Loucy (cell line): ENCODE measurements around the gene SLC38A7.

Experiments used
- EZH2phosphoT487 ChIP-seq: fragments of 200-600 bp; IDR thresholded peaks from 2 replicates; pipeline ENCODE4 v1.6.1; 2018; ENCODE audit warnings: antibody characterized with exemption, mild to moderate bottlenecking, moderate library complexity, borderline replicate concordance
- TF ChIP-seq, protein P1 (sequence below): fragments of 200-600 bp; sonication (generic); conservative IDR thresholded peaks from 2 replicates; pipeline ENCODE4 v1.5.1; 2014; ENCODE audit warnings: mild to moderate bottlenecking, antibody characterized with exemption, low read length

DNA sequence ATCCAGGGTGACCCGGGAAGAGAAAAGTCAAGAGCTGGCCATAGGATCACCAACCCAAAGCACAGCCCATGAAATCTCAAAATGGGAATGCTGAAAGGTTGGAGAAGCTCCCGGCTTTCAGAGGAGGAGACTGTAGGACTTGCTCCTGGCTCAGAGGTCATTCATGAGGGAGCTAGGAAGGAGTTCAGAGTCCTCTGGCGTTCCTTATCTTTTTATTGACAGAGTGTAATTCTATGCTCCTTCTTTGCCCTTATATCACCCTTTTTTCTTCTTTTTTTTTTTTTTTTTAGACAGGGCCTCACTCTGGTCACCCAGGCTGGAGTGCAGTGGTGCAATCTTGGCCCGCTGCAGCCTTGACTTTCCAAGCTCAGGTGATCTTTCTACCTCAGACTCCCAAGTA is 27.7 kb downstream of the SLC38A7 start:
- TF ChIP-seq, protein P1, sequence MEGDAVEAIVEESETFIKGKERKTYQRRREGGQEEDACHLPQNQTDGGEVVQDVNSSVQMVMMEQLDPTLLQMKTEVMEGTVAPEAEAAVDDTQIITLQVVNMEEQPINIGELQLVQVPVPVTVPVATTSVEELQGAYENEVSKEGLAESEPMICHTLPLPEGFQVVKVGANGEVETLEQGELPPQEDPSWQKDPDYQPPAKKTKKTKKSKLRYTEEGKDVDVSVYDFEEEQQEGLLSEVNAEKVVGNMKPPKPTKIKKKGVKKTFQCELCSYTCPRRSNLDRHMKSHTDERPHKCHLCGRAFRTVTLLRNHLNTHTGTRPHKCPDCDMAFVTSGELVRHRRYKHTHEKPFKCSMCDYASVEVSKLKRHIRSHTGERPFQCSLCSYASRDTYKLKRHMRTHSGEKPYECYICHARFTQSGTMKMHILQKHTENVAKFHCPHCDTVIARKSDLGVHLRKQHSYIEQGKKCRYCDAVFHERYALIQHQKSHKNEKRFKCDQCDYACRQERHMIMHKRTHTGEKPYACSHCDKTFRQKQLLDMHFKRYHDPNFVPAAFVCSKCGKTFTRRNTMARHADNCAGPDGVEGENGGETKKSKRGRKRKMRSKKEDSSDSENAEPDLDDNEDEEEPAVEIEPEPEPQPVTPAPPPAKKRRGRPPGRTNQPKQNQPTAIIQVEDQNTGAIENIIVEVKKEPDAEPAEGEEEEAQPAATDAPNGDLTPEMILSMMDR, result no peak
- no peak for TF ChIP-seq EZH2phosphoT487
